Ovary (tissue), 9 donors: ENCODE measurements around the gene CADM3. TPM values are rescaled to one million over a fixed set of nuclear protein-coding genes. Genes with fewer than 3 reads are reported as not detected.

Experiments used
- DNase-seq, 5 donors: peaks; one replicate each; pipeline ENCODE4 v3.0.0-alpha.2; 2019 to 2020
- H3K27ac ChIP-seq, 2 donors: fragments of 200-600 bp; one replicate each; pipeline versions ENCODE4 v1.5.1 to v1.8.0; 2019 to 2022
- H3K27me3 ChIP-seq: fragments of 200-600 bp; one replicate; pipeline ENCODE4 v1.8.0; 2022
- H3K36me3 ChIP-seq: fragments of 200-600 bp; sonication (generic); one replicate; pipeline ENCODE4 v1.5.1; 2019
- H3K4me1 ChIP-seq: one replicate; pipeline ENCODE4 v1.8.1; 2013; ENCODE audit warnings: mild to moderate bottlenecking, moderate library complexity; ENCODE audit not compliant: insufficient read depth
- H3K4me3 ChIP-seq: fragments of 200-600 bp; sonication (generic); one replicate; pipeline ENCODE4 v1.5.1; 2017
- H3K9me3 ChIP-seq, 2 donors: fragments of 200-600 bp in 1 of 2; sonication (generic) in 1 of 2; one replicate each; pipeline versions ENCODE4 v1.5.1 to v1.8.1; 2013 to 2019; ENCODE audit warnings: mild to moderate bottlenecking in 1 of 2, moderate library complexity in 1 of 2
- EP300 ChIP-seq: sonication (generic); formaldehyde crosslinking; IDR thresholded peaks from one replicate; pipeline ENCODE4 v1.6.1; 2017; ENCODE audit warnings: antibody characterized with exemption
- POLR2A ChIP-seq: fragments of 450-650 bp; IDR thresholded peaks from one replicate; pipeline ENCODE4 v1.6.1; 2017; ENCODE audit warnings: antibody characterized with exemption, mild to moderate bottlenecking, moderate library complexity
- WGBS, 3 donors: extraction: QIAGEN DNeasy Blood & Tissue Kit in 1 of 3; methylation state at CpG; one replicate each; pipeline versions ENCODE4 v1.1.5 to v1.1.7; 2013 to 2017; 5-methylcytosine and 5-hydroxymethylcytosine counted together
- intact Hi-C, 4 donors: fragments of 100-400 bp; cut with DNase I; formaldehyde crosslinking; loops; one replicate each; pipeline versions ENCODE4 v1.11.0 to v1.15.1; 2022 to 2023
- polyA plus RNA-seq, 2 donors: library from polyadenylated mRNA; stranded (reverse); fragments of 200-250 nt in 1 of 2; fragments of 350-450 nt in 1 of 2; fragmentation: Illumina TruSeq in 1 of 2; extraction: RNeasy Lipid Tissue Mini Kit (QIAGEN cat#74804) in 1 of 2; gene quantifications; one replicate each; pipeline ENCODE4 v1.2.3, GENCODE V29; 2013 to 2014
- total RNA-seq, 7 donors: library from RNA; depleted of rRNA in 2 of 7; stranded (reverse); fragments of >200 nt in 2 of 7; fragmentation: NEBNext Ultra II Directional in 3 of 7; extraction: Animal tissue kit (Norgen Biotek cat#: 25700) in 3 of 7; gene quantifications; one replicate each; pipeline versions ENCODE4 v1.1.0 to v1.2.4, GENCODE V29; 2016 to 2023
- TF ChIP-seq, protein P1 (sequence below), 3 donors: fragments of 450-650 bp in 2 of 3; fragments of 200-600 bp in 1 of 3; IDR thresholded peaks; one replicate each; pipeline versions ENCODE4 v1.5.1 to v1.8.0; 2016 to 2022; ENCODE audit warnings: antibody characterized with exemption in 3 of 3, mild to moderate bottlenecking in 1 of 3
- donor health status: DM: no; HTN: no; CAD: no; lungs with moderate emphysema.
- donor health status: DM: no; HTN: no; CAD: no.
- donor health status: Bipolar disorder and iron deficiency.
- donor health status: DM: yes; HTN: yes; CAD: no.
- donor health status: DM: no; HTN: no; CAD: no.
- donor health status: DM: yes; HTN: yes; CAD: no.

Gene CADM3
- total and polyA plus RNA-seq, 9 donors = 0.17 to 13.8 (median 1.5) TPM; not detected in 2

DNA sequence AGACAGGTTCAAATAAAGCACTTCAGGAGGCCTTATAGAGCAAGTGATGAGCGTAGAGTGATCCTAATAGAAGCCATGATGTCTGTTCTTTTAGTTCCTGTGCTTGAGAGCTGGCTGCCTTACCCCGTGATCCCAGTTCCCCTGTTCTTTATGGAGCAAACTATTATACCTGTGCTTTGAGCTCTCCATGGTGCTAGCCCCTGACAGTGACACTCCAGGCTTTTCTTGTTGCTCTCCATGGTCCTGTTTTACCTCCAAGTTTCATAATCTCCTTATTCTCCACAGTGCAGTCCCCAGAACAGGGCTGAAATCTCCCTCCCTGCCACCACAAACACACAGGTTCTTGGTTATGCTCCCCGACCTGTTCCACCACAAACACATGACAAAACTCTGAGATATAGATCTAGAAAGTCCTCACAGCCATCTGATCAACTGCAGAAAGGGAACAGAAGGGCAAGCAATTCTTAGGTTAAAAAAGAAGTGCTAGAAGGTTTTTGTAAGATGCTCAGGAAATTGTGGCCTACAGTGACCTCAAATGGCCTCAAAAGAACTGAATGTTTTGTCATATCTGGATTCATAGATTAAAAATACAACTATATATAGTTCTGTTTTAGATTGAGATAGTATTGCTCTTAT is 6.0 kb downstream of the CADM3 start:
- no peak for DNase-seq
- no peak overlapping the region for H3K27ac ChIP-seq
- no peaks in the 10 kb centered on the region for H3K4me1 ChIP-seq
- H3K36me3 ChIP-seq = no peaks in the 10 kb centered on the region
- H3K9me3 ChIP-seq = no peaks in the 10 kb centered on the region
- H3K4me3 ChIP-seq = no peak overlapping the region
- H3K27me3 ChIP-seq = no peaks in the 10 kb centered on the region
- intact Hi-C loops = no loop called here
- TF ChIP-seq, protein P1, sequence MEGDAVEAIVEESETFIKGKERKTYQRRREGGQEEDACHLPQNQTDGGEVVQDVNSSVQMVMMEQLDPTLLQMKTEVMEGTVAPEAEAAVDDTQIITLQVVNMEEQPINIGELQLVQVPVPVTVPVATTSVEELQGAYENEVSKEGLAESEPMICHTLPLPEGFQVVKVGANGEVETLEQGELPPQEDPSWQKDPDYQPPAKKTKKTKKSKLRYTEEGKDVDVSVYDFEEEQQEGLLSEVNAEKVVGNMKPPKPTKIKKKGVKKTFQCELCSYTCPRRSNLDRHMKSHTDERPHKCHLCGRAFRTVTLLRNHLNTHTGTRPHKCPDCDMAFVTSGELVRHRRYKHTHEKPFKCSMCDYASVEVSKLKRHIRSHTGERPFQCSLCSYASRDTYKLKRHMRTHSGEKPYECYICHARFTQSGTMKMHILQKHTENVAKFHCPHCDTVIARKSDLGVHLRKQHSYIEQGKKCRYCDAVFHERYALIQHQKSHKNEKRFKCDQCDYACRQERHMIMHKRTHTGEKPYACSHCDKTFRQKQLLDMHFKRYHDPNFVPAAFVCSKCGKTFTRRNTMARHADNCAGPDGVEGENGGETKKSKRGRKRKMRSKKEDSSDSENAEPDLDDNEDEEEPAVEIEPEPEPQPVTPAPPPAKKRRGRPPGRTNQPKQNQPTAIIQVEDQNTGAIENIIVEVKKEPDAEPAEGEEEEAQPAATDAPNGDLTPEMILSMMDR (IDR thresholded peaks at IDR 0.05) = no peak
- no peak for TF ChIP-seq EP300
- TF ChIP-seq POLR2A = no peak
- 1 to 5% (median 3%) methylated on average over 3 of the region's 3 CpGs for WGBS, 3 donors

DNA sequence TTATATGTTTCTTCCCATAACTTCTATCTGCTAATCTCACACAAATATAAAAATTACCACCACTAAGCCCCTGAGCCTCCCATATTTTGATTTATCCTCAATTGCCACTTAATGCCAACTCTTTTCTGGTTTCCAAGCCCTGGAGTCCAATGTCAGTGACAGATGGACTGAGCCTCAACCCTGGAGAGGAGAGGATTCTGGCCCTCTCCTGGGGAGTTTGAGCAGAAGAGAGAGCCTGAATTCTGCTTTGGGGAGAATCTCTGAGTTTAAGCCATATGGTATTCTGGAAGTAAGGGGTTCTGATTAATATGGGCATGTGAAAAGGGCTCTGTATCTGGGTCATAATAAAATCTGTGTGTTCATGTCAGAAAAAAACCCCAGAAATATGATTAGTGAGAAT is 8.5 kb downstream of the CADM3 start:
- TF ChIP-seq POLR2A (no peak), EP300 (no peak)
- TF ChIP-seq, protein P1 (IDR thresholded peaks at IDR 0.05) = no peak
- Histone ChIP-seq H3K4me3 (no peak overlapping the region), H3K36me3 (no peaks in the 10 kb centered on the region), H3K9me3 (no peaks in the 10 kb centered on the region), H3K27ac (no peak overlapping the region), H3K4me1 (no peaks in the 10 kb centered on the region), H3K27me3 (no peaks in the 10 kb centered on the region)
- DNase-seq = no peak
- intact Hi-C loops = no loop called here

DNA sequence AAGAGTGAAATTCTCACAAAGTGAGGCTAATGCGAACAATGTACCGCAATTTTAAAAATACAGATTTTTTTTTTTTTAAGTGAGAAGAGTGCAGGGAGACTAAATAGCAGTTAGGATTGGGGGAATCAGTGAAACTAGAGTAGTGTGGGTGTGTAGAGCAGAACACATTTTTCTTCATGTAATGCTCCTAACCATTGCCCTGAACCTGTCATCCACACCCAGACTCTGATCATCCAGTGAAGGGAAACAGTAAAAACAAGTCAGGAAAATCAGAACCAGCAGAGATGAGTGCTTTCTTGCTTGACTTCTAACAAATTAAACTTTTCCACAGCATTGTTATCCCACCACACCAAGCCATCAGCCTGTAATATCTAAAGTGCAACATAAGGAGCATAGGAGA is 9.1 kb downstream of the CADM3 start:
- no peak overlapping the region for H3K4me3 ChIP-seq
- 94 to 96% (median 95%) methylated on average over 2 of the region's 2 CpGs for WGBS, 3 donors
- DNase-seq = no peak
- no peaks in the 10 kb centered on the region for H3K9me3 ChIP-seq
- TF ChIP-seq, protein P1 (IDR thresholded peaks at IDR 0.05) = no peak
- TF ChIP-seq EP300 (no peak), POLR2A (no peak)
- no peaks in the 10 kb centered on the region for H3K36me3 ChIP-seq
- H3K4me1 ChIP-seq = no peaks in the 10 kb centered on the region
- intact Hi-C loops = no loop called here
- H3K27me3 ChIP-seq = no peaks in the 10 kb centered on the region
- no peak overlapping the region for H3K27ac ChIP-seq

DNA sequence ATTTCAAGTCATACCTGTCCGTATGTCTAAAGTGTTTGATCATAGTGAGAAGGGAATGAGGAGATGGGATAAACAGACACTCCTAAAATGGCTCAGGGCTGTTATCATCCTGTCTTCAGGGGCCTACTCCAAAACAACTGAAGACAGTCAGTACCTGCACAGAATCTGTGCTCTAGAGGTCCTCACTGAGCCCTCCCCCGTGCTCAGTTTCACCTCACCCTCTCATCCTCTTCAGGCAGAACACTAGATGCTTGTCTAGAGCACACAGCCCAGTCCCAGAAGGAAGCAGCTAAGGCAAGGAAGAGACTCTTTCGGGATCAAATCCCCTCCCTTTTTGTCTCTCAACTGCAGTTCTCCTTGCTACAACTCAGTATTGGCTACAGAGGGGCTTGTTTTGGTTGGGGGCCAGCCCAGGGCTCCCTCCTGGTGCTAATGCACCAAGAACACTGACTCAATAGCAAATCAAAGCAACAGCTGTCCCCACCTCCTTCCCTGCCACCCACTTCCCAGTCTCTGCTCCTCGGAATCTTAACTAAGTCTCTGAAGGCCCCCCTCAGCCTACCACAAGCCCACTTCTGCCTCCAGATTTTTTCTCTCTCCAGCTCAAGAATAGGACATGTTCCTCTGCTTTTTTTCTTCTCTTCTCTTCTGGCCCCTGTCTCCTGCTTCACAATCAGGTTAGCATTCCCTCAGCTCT is 10.1 kb downstream of the CADM3 start:
- Histone ChIP-seq H3K27me3 (no peaks in the 10 kb centered on the region), H3K27ac (no peak overlapping the region), H3K9me3 (no peaks in the 10 kb centered on the region), H3K4me3 (no peak overlapping the region), H3K36me3 (no peaks in the 10 kb centered on the region), H3K4me1 (no peaks in the 10 kb centered on the region)
- intact Hi-C loops = no loop called here
- no peak for DNase-seq
- WGBS, 3 donors = 29 to 37% (median 34%) methylated on average over 4 of the region's 4 CpGs
- TF ChIP-seq POLR2A (no peak), EP300 (no peak)
- TF ChIP-seq, protein P1 (IDR thresholded peaks at IDR 0.05) = no peak
